NB4 (cell line): ENCODE data around the gene ABCG2.

Experiments
- MYC ChIP-seq: IDR thresholded peaks from 2 replicates; pipeline ENCODE4 v1.6.1; 2011; ENCODE audit warnings: low read depth, low read length
- POLR2A ChIP-seq: IDR thresholded peaks from 2 replicates; pipeline ENCODE4 v1.6.1; 2011; ENCODE audit warnings: mild to moderate bottlenecking; ENCODE audit not compliant: insufficient read length; ENCODE audit errors: extremely low read depth
- TF ChIP-seq, protein P1 (sequence below): IDR thresholded peaks from one replicate; pipeline ENCODE4 v1.5.1; 2012; ENCODE audit warnings: low read depth, low read length
- TF ChIP-seq, protein P2 (sequence below): IDR thresholded peaks from 2 replicates; pipeline ENCODE4 v1.6.1; 2011; ENCODE audit warnings: low read depth, low read length

DNA sequence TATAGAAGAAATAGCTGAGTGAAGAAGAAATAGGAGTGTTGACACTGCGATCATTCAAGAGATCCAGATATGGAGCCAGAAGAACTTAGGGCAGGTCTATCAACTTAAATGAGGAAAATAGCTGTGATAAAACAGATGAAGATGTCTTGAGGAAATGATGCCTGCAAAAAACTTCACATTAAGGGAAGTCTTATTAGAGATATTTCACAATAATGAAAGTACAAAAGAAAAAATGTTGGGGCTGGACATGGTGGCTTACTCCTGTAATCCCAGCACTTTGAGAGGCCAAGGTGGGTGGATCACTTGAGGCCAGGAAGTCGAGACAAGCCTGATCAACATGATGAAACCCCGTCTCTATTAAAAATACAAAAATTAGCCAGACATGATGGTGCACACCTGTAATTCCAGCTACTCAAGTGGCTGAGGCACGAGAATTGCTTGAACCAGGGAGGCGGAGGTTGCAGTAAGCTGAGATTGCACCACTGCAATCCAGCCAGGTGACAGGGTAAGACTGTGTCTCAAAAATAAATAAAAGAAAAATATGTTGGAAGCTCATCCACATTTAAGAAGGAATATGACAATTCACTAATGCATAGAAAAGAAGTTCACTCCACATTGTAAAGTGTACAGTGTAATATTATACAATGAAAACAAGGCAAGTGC, 94.7 kb downstream of the ABCG2 start:
- TF ChIP-seq, protein P1, sequence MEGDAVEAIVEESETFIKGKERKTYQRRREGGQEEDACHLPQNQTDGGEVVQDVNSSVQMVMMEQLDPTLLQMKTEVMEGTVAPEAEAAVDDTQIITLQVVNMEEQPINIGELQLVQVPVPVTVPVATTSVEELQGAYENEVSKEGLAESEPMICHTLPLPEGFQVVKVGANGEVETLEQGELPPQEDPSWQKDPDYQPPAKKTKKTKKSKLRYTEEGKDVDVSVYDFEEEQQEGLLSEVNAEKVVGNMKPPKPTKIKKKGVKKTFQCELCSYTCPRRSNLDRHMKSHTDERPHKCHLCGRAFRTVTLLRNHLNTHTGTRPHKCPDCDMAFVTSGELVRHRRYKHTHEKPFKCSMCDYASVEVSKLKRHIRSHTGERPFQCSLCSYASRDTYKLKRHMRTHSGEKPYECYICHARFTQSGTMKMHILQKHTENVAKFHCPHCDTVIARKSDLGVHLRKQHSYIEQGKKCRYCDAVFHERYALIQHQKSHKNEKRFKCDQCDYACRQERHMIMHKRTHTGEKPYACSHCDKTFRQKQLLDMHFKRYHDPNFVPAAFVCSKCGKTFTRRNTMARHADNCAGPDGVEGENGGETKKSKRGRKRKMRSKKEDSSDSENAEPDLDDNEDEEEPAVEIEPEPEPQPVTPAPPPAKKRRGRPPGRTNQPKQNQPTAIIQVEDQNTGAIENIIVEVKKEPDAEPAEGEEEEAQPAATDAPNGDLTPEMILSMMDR: no peak
- no peak for TF ChIP-seq POLR2A
- no peak for TF ChIP-seq MYC
- TF ChIP-seq, protein P2, sequence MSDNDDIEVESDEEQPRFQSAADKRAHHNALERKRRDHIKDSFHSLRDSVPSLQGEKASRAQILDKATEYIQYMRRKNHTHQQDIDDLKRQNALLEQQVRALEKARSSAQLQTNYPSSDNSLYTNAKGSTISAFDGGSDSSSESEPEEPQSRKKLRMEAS: no peak
